Loucy (cell line): ENCODE measurements around the gene CLCNKA.
A peak's percentile ranks its signal among the peaks of the same experiment; 100 is the strongest.

ENCODE experiments used
- CTCF ChIP-seq: fragments of 200-600 bp; sonication (generic); conservative IDR thresholded peaks from 2 replicates; pipeline ENCODE4 v1.5.1; 2014; ENCODE audit warnings: mild to moderate bottlenecking, antibody characterized with exemption, low read length
- EZH2phosphoT487 ChIP-seq: fragments of 200-600 bp; IDR thresholded peaks from 2 replicates; pipeline ENCODE4 v1.6.1; 2018; ENCODE audit warnings: antibody characterized with exemption, mild to moderate bottlenecking, moderate library complexity, borderline replicate concordance

- TF ChIP-seq CTCF: peak; percentile 75
- no peak for TF ChIP-seq EZH2phosphoT487
Observed at GRCh38 chr1:16032388-16033102, 10.7 kb downstream of the CLCNKA start.
